ENCODE measurements around the gene KCNAB2. TPM values are rescaled to one million over a fixed set of nuclear protein-coding genes. Genes with fewer than 3 reads are reported as not detected.
A peak's percentile ranks its signal among the peaks of the same experiment; 100 is the strongest.

The KCNAB2 gene
- total RNA-seq, 1 donor from 2014 or later: 261 TPM

DNA sequence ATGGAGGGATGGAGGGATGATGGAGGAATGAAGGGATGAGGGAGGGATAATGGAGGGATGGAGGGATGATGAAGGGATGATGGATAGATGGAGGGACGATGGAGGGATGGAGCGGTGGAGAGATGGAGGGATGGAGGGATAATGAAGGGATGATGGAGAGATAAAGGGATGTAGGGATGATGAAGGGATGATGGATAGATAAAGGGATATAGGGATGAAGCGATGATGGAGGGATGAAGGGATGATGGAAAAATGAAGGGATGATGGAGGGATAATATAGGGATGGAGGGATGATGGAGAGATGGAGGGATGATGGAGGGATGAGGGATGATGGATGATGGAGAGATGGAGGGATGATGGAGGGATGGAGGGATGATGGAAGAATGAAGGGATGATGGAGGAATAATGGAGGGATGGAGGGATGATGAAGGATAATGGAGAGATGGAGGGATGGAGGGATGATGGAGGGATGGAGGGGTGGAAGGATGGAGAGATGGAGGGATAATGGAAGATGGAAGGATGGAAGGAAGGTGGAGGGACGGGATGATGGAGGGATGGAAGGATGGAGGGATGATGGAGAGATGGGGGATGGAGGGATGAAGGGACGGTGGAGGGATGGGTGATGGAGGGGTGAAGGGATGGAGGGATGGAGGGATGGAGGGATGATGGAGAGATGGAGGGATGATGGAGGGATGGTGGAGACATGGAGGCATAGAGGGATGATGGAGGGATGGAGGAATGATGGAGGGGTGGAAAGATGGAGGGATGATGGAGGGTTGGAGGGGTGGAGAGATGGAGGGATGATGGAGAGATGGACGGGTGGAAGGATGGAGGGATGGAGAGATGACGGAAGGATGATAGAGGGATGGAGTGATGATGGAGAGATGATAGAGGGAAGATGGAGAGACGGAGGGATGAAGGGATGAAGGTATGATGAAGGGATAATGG, 62.0 kb downstream of the KCNAB2 start:
- intact Hi-C loops (cut with micrococcal nuclease): loop anchor here (1.0 to 10.0 kb wide), 2 partner anchors 77 to 138 kb away; partner anchors contain the start of gene CHD5
- DNase-seq: no peak
- H3K27me3 Mint-ChIP-seq: peaks cover 2% of the 10 kb centered on the region
- H3K9me3 Mint-ChIP-seq: peaks cover 5% of the 10 kb centered on the region
- H3K36me3 Mint-ChIP-seq (ENCODE audit: low read depth): no peaks in the 10 kb centered on the region
- no peaks in the 10 kb centered on the region for H3K4me1 Mint-ChIP-seq
- H3K4me3 Mint-ChIP-seq: no peak overlapping the region
- H3K27ac Mint-ChIP-seq: no peak overlapping the region

DNA sequence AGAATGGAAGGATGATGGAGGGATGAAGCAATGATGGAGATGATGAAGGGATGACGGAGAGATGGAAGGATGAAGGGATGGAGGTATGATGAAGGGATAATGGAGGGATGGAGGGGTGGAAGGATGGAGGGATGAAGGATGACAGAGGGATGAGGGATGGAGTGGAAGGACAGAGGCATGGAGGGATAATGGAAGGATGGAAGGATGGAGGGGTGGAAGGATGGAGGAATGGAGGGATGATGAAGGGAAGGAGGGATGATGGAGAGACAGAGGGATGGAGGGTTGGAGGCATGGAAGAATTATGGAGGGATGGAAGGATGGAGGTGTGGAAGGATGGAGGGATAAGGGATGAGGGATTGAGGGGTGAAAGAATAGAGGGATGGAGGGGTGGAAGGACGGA, 62.8 kb downstream of the KCNAB2 start:
- Mint-ChIP-seq H3K27me3 (peaks cover 2% of the 10 kb centered on the region), H3K27ac (no peak overlapping the region)
- intact Hi-C loops (cut with micrococcal nuclease): loop anchor here (1.0 to 10.0 kb wide), 2 partner anchors 76 to 137 kb away; partner anchors contain the start of gene CHD5

DNA sequence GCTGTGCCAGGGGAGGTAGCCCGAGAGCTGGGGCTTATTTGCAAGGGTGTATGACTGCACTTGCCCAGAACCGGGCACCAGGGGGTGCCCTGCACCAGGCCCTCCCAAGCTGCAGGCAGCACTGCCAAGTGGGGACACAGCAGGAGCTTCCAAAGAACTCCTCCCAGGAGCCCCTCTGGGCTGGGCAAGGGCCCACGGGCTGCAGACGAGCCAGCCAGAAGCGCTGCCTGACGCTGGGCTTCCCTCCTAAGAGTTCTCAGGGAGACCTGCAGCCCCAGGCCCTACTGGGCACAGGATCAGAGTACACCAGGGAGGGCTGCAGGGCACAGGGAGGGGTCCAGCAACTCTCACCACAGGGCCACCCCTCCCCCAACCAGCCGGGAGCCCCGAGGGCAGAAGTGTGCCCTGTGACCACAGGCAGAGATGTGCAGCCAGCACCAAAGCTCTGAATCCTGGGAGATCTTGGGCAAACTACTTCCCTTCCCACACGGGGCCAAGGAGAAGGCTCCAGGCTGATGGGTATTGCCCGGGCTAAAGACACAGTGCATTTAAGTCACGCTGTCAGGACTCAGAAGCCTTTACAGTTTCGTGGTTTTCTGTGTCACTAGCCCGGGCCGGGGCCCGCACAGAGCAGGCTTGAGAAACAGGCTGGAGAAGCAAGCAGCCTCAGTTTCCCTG, 63.4 kb downstream of the KCNAB2 start:
- Mint-ChIP-seq H3K4me1 (no peaks in the 10 kb centered on the region), H3K4me3 (no peak overlapping the region), H3K9me3 (peaks cover 5% of the 10 kb centered on the region), H3K27ac (no peak overlapping the region), H3K27me3 (peaks cover 2% of the 10 kb centered on the region), H3K36me3 (ENCODE audit: low read depth) (no peaks in the 10 kb centered on the region)
- intact Hi-C loops (cut with micrococcal nuclease): loop anchor here (1.0 to 10.0 kb wide), 2 partner anchors 76 to 136 kb away; partner anchors contain the start of gene CHD5
- DNase-seq: peak; percentile 83

More for the DNA sequence above, 62.8 kb downstream of the KCNAB2 start:
- Mint-ChIP-seq H3K9me3 (peaks cover 5% of the 10 kb centered on the region), H3K4me1 (no peaks in the 10 kb centered on the region), H3K36me3 (ENCODE audit: low read depth) (no peaks in the 10 kb centered on the region), H3K4me3 (no peak overlapping the region)
- DNase-seq: no peak

DNA sequence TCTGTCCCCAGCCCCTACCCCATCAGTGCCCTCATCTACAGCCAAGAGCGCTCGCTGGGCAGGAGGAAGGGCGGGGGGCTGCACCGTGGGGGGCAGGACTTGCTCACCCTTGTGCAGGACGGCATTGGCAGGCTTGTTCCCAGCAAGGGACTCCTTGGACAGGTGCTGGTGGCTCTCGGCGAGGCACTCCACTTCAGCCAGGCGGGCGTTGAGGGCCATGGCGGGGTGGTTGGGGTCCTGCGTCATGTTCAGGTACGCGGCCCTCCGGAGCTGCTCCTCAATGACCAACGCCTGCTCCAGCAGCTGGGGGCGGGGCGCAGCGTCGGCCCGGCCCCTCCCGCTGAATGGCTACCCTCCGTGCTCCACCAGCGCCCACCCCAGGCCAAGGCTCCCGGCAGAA, 64.0 kb downstream of the KCNAB2 start:
- H3K27ac Mint-ChIP-seq: no peak overlapping the region
- DNase-seq: no peak
- H3K4me1 Mint-ChIP-seq: no peaks in the 10 kb centered on the region
- no peaks in the 10 kb centered on the region for H3K36me3 Mint-ChIP-seq (ENCODE audit: low read depth)
- H3K4me3 Mint-ChIP-seq: no peak overlapping the region
- intact Hi-C loops (cut with micrococcal nuclease): loop anchor here (10.0 kb wide), 1 partner anchor 75 kb away; the partner anchor contains the start of gene CHD5
- peaks cover 5% of the 10 kb centered on the region for H3K9me3 Mint-ChIP-seq
- peaks cover 2% of the 10 kb centered on the region for H3K27me3 Mint-ChIP-seq

DNA sequence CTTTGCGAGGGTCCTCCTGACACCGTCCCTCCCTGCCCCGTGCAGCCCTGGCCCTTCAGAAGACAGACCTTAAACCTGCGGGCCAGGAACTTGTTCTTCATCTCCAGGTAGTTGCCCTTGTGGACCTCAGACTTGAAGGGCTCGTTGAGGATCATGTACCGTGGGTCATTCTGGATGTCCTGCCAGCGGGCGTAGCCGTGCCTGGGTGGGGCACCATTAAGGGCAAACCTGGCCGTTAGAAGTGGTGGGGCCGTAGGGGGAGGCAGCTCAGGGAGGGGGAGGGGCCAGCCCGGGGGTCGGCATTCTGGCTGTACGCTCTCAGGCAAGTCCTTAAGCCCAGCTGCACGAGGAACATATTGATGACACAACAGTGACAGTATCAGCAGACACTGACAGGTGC, 64.6 kb downstream of the KCNAB2 start:
- Mint-ChIP-seq H3K9me3 (peaks cover 5% of the 10 kb centered on the region), H3K27ac (no peak overlapping the region), H3K36me3 (ENCODE audit: low read depth) (no peaks in the 10 kb centered on the region), H3K4me1 (no peaks in the 10 kb centered on the region), H3K4me3 (no peak overlapping the region), H3K27me3 (peaks cover 2% of the 10 kb centered on the region)
- intact Hi-C loops (cut with micrococcal nuclease): no loop called here
- DNase-seq: no peak

DNA sequence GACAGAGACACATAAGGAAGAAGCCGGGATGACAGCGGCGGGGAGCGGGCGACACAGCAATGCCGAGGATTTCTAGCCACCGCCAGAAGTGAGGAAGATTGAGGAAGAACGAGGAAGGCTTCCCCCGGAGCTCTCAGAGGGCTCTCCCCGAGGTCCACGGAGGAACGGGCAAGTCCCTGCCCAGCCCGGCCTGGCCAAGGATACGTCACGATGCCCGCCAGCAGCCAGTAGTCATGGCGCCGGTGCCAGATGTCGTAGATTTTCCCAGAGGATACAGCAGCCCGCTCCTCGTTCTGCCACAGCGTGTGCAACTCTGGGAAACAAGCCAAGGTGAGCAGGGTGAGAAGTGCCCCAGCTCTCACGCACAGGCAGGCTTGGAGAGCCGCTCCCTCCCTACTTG, 65.9 kb downstream of the KCNAB2 start:
- no peak overlapping the region for H3K27ac Mint-ChIP-seq
- intact Hi-C loops (cut with micrococcal nuclease): no loop called here
- H3K36me3 Mint-ChIP-seq (ENCODE audit: low read depth): no peaks in the 10 kb centered on the region
- peaks cover 5% of the 10 kb centered on the region for H3K9me3 Mint-ChIP-seq
- no peak for DNase-seq
- peaks cover 2% of the 10 kb centered on the region for H3K27me3 Mint-ChIP-seq
- peaks cover under 1% of the 10 kb centered on the region for H3K4me1 Mint-ChIP-seq
- no peak overlapping the region for H3K4me3 Mint-ChIP-seq

DNA sequence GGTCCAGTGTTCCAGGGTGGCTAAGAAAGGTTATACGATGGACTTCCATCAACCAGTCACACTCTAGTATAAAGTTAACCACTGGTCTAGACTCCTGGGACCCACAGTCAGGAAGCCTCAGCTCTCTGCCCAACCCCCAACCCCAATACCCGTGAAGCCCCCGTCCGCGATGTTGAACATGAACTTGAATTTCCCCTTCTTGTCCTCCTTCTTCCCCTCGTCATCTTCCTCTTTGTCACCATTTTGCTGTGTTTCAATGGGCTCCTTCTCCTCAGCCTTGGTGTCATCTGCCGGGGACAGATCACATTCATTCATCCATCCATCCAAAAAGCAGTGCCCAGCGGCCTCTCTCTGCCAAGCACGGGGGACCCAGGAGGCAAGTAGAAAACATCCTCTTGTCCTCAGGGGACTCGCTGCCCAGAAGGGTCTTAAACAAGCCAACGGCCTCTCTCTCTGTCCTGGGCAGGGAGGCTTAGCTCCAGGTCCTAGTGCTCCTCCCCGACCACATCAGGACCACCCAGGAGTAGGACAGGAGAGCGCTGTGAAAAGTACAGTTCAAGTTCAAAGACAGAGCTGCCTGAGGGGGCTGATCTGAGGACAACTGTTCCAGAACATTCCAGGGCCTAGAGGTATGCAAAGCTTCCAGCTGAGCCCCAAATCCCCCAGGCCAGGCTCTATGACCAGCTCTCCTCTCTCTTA, 66.5 kb downstream of the KCNAB2 start:
- Mint-ChIP-seq H3K27ac (no peak overlapping the region), H3K4me3 (no peak overlapping the region), H3K4me1 (peaks cover 5% of the 10 kb centered on the region), H3K9me3 (peaks cover 9% of the 10 kb centered on the region), H3K27me3 (peaks cover 8% of the 10 kb centered on the region), H3K36me3 (ENCODE audit: low read depth) (no peaks in the 10 kb centered on the region)
- intact Hi-C loops (cut with micrococcal nuclease): no loop called here
- DNase-seq: no peak

DNA sequence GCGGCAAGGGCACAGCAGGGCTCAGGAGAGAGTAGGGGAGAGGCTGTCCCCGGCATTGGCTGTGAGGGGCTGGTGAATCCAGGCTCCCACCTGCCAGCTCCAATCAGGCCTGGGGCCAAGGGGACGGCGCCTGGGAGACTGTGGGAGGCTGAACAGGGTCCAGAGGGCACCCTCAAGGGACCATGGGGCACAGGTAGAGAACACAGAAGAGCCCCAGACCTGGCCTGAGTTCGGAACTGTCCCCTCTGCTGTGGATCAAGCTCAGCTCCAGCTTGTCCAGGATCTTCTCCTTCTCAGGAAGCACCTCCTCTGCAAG, 67.0 kb downstream of the KCNAB2 start:
- Mint-ChIP-seq H3K9me3 (peaks cover 5% of the 10 kb centered on the region), H3K4me1 (peaks cover 5% of the 10 kb centered on the region), H3K4me3 (no peak overlapping the region), H3K36me3 (ENCODE audit: low read depth) (no peaks in the 10 kb centered on the region), H3K27ac (no peak overlapping the region), H3K27me3 (peaks cover 7% of the 10 kb centered on the region)
- intact Hi-C loops (cut with micrococcal nuclease): no loop called here
- no peak for DNase-seq

DNA sequence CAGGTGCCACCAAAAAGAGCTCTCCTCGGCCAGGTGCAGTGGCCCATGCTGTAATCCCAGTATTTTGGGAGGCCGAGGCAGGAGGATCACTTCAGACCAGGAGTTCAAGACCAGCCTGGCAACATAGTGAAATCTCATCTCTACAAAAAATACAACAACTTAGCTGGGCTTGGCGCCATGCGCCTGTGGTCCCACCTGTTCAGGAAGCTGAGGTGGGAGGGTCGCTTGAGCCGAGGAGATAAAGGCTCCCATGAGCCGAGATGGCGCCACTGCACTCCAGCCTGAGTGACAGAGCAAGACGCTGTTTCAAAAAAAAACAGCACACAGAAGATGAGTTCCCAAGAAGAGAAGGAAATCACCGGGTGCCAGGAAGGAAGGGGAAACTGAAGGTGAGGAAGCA, 67.4 kb downstream of the KCNAB2 start:
- intact Hi-C loops (cut with micrococcal nuclease): no loop called here
- DNase-seq: no peak
- Mint-ChIP-seq H3K27ac (no peak overlapping the region), H3K4me1 (peaks cover 5% of the 10 kb centered on the region), H3K36me3 (ENCODE audit: low read depth) (no peaks in the 10 kb centered on the region), H3K9me3 (peaks cover 5% of the 10 kb centered on the region), H3K27me3 (peaks cover 7% of the 10 kb centered on the region), H3K4me3 (no peak overlapping the region)

DNA sequence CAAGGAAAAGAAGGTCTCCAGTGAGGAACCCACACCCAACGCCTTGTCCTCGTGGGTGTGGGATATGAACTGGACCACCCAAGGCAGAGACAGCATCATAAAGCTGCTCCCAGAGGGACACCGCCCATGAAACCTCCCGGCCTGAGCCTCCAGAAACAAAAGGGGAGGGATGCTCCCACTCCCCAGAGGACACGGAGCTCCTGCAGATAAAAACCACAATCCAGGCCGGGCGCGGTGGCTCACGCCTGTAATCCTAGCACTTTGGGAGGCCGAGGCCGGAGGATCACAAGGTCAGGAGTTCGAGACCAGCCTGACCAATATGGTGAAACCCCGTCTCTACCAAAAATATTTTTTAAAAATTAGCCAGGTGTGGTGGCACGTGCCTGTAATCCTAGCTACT, 68.1 kb downstream of the KCNAB2 start:
- H3K27ac Mint-ChIP-seq: no peak overlapping the region
- H3K4me3 Mint-ChIP-seq: no peak overlapping the region
- H3K27me3 Mint-ChIP-seq: peaks cover 7% of the 10 kb centered on the region
- intact Hi-C loops (cut with micrococcal nuclease): no loop called here
- peaks cover 5% of the 10 kb centered on the region for H3K9me3 Mint-ChIP-seq
- no peaks in the 10 kb centered on the region for H3K36me3 Mint-ChIP-seq (ENCODE audit: low read depth)
- DNase-seq: no peak
- peaks cover 5% of the 10 kb centered on the region for H3K4me1 Mint-ChIP-seq

DNA sequence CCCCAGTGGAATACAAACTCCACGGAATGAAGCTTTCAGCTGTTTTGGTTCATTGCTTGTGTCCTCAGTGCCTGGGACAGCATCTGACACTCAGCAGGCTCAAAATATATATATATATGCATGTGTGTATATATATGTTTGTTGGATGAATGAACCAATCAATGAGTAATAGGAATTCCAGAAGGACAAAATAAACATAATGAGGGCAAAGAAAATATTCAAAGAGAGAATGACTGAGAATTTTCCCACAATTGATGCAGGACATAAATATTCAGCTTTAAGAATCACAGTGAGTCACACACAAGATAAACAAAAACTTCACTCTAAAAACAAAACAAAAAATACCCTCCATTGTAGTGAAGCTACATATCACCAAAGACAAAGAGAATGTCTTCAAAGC, 70.4 kb downstream of the KCNAB2 start:
- Mint-ChIP-seq H3K27me3 (peaks cover 7% of the 10 kb centered on the region), H3K4me1 (peaks cover 5% of the 10 kb centered on the region), H3K4me3 (no peak overlapping the region), H3K9me3 (peaks cover 5% of the 10 kb centered on the region), H3K36me3 (ENCODE audit: low read depth) (no peaks in the 10 kb centered on the region), H3K27ac (no peak overlapping the region)
- intact Hi-C loops (cut with micrococcal nuclease): no loop called here
- DNase-seq: no peak

DNA sequence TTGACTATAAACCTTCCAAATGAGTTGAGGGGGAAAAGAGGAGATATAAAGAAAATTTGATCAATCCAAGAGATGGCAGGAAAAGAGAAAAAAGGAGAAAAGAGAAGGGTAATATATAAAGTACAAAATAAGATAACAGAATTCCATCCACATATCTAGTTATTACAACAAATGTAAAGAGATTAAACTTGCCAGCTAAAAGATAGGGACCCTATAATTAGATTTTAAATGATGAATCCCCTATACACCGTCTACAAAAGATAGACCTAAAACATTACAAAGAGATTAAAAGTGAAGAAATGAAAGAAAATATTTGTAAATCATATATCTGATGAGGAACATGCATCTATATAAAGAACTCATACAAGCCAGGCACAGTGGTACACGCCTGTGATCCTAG, 71.4 kb downstream of the KCNAB2 start:
- no peak overlapping the region for H3K4me3 Mint-ChIP-seq
- H3K4me1 Mint-ChIP-seq: peaks cover 5% of the 10 kb centered on the region
- H3K9me3 Mint-ChIP-seq: peaks cover 5% of the 10 kb centered on the region
- H3K27ac Mint-ChIP-seq: no peak overlapping the region
- peaks cover 7% of the 10 kb centered on the region for H3K27me3 Mint-ChIP-seq
- intact Hi-C loops (cut with micrococcal nuclease): no loop called here
- DNase-seq: no peak
- H3K36me3 Mint-ChIP-seq (ENCODE audit: low read depth): no peaks in the 10 kb centered on the region

DNA sequence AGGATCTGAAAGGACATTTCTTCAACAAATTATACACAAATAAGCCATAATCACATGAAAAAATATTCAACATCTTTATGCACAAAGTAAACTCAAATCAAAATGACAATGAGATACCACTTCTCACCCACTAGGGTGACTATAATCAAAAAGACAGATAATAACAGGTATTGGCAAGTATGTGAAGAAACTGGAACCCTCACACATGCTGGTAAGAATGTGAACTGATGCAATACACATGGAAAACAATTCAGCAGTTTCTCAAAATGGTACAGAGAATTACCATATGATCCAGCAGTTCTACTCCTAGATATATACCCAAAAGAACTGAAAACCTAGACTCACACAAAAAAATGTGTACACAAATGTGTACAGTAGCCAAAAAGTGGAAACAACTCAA, 71.9 kb downstream of the KCNAB2 start:
- no peak for DNase-seq
- Mint-ChIP-seq H3K4me3 (no peak overlapping the region), H3K36me3 (ENCODE audit: low read depth) (no peaks in the 10 kb centered on the region), H3K4me1 (peaks cover 5% of the 10 kb centered on the region), H3K27me3 (peaks cover 7% of the 10 kb centered on the region), H3K27ac (no peak overlapping the region), H3K9me3 (peaks cover 5% of the 10 kb centered on the region)
- intact Hi-C loops (cut with micrococcal nuclease): no loop called here

DNA sequence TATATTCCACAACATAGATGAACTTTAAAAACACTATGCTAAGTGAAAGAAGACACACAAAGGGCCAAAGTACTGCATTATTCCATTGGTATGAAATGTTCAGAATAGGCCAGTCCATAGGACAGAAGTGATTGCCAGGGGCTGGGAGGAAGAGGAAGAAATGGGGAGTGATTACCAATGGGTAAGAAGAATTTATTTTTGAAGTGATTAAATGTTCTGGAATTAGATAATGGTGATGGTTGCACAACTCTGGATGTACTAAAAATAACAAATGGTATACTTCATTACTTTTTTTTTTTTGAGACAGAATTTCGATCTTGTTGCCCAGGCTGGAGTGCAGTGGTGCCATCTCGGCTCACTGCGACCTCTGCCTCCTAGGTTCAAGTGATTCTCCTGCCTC, 72.7 kb downstream of the KCNAB2 start:
- intact Hi-C loops (cut with micrococcal nuclease): no loop called here
- no peak overlapping the region for H3K27ac Mint-ChIP-seq
- DNase-seq: no peak
- H3K27me3 Mint-ChIP-seq: peaks cover 7% of the 10 kb centered on the region
- peaks cover 5% of the 10 kb centered on the region for H3K9me3 Mint-ChIP-seq
- H3K4me1 Mint-ChIP-seq: peaks cover 5% of the 10 kb centered on the region
- H3K36me3 Mint-ChIP-seq (ENCODE audit: low read depth): no peaks in the 10 kb centered on the region
- no peak overlapping the region for H3K4me3 Mint-ChIP-seq
